ENCODE data around the gene SIN3B. TPM values are rescaled to one million over a fixed set of nuclear protein-coding genes. Genes with fewer than 3 reads are reported as not detected.

SIN3B gene
- total and polyA plus RNA-seq, 9 of the 15 experiments (the other 6 are each of a cell fraction or from before 2014, with no cell fraction given), result 0.51 to 34.2 (median 14.3) TPM

DNA sequence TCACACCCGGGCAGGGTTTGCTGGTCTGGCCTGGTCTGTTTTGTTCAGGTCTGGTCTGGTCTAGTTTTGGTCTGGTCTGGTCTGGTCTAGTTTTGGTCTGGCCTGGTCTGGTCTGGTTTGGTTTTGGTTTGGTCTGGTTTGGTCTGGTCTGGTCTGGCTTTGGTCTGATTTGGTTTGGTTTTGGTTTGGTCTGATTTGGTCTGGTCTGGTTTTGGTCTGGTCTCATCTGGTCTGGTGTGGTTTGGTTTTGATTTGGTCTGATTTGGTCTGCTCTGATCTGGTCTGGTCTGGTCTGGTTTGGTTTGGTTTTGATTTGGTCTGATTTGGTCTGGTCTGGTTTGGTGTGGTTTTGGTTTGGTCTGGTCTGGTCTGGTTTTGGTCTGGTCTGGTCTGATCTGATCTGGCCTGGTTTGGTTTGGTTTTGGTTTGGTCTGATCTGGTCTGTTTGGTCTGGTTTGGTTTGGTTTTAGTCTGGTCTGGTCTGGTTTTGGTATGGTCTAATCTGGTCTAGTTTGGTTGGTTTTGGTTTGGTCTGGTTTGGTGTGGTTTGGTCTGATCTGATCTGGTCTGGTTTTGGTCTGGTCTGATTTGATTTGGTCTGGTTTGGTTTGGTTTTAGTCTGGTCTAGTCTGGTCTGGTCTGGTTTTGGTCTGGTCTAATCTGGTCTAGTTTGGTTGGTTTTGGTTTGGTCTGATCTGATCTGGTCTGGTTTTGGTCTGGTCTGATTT is 45.2 kb downstream of the SIN3B start (continued):
- TF ChIP-seq MCM7 (IDR thresholded peaks at IDR 0.05) (no peak), HDGF (IDR thresholded peaks at IDR 0.05) (no peak), BCL6 (CRISPR knock-in tag; IDR thresholded peaks at IDR 0.05) (no peak), HDAC8 (tag; IDR thresholded peaks at IDR 0.05) (no peak), ZFP36 (IDR thresholded peaks at IDR 0.05; ENCODE audit: low read depth, low read length, partially characterized antibody) (no peak), ATF7 (IDR thresholded peaks at IDR 0.05) (no peak), TEAD2 (tag; IDR thresholded peaks at IDR 0.05) (no peak), NR4A1 (CRISPR knock-in tag; IDR thresholded peaks at IDR 0.05) (no peak), NR4A1 (tag; IDR thresholded peaks at IDR 0.05) (no peak), HMG20B (CRISPR knock-in tag; IDR thresholded peaks at IDR 0.05) (no peak), CEBPG (CRISPR knock-in tag; IDR thresholded peaks at IDR 0.05) (no peak), CEBPG (tag; conservative IDR thresholded peaks at IDR 0.05 in 1 of 2, IDR thresholded peaks at IDR 0.05 in 1 of 2) (no peak), ARHGAP35 (IDR thresholded peaks at IDR 0.05; ENCODE audit: partially characterized antibody) (no peak), ZNF76 (CRISPR knock-in tag; IDR thresholded peaks at IDR 0.05; ENCODE audit: borderline replicate concordance) (no peak), HOXB6 (CRISPR knock-in tag; IDR thresholded peaks at IDR 0.05; ENCODE audit: borderline replicate concordance) (no peak), GATA2 (CRISPR knock-in tag; IDR thresholded peaks at IDR 0.05) (no peak), YBX1 (IDR thresholded peaks at IDR 0.05) (no peak), MEF2A (IDR thresholded peaks at IDR 0.05; ENCODE audit: control insufficient read depth, low read depth, low read length) (no peak), ZNF175 (CRISPR knock-in tag; IDR thresholded peaks at IDR 0.05; ENCODE audit: low read depth) (no peak), ASH1L (IDR thresholded peaks at IDR 0.05; ENCODE audit: borderline replicate concordance, low read depth, partially characterized antibody) (peak; percentile 24), NCOA4 (IDR thresholded peaks at IDR 0.05; ENCODE audit: partially characterized antibody) (peak; percentile 22)
- TF ChIP-seq, protein P1, sequence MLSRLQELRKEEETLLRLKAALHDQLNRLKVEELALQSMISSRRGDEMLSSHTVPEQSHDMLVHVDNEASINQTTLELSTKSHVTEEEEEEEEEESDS (CRISPR knock-in tag; IDR thresholded peaks at IDR 0.05), result no peak
- TF ChIP-seq, protein P2, sequence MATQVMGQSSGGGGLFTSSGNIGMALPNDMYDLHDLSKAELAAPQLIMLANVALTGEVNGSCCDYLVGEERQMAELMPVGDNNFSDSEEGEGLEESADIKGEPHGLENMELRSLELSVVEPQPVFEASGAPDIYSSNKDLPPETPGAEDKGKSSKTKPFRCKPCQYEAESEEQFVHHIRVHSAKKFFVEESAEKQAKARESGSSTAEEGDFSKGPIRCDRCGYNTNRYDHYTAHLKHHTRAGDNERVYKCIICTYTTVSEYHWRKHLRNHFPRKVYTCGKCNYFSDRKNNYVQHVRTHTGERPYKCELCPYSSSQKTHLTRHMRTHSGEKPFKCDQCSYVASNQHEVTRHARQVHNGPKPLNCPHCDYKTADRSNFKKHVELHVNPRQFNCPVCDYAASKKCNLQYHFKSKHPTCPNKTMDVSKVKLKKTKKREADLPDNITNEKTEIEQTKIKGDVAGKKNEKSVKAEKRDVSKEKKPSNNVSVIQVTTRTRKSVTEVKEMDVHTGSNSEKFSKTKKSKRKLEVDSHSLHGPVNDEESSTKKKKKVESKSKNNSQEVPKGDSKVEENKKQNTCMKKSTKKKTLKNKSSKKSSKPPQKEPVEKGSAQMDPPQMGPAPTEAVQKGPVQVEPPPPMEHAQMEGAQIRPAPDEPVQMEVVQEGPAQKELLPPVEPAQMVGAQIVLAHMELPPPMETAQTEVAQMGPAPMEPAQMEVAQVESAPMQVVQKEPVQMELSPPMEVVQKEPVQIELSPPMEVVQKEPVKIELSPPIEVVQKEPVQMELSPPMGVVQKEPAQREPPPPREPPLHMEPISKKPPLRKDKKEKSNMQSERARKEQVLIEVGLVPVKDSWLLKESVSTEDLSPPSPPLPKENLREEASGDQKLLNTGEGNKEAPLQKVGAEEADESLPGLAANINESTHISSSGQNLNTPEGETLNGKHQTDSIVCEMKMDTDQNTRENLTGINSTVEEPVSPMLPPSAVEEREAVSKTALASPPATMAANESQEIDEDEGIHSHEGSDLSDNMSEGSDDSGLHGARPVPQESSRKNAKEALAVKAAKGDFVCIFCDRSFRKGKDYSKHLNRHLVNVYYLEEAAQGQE (IDR thresholded peaks at IDR 0.05; ENCODE audit: borderline replicate concordance), result peak; percentile 63
- TF ChIP-seq, protein P2 (CRISPR knock-in tag; IDR thresholded peaks at IDR 0.05; ENCODE audit: low read depth), result no peak
